Inferior parietal cortex (tissue), 1 donor: Measurements from ENCODE around the gene LDLR.
A peak's percentile ranks its signal among the peaks of the same experiment; 100 is the strongest.
"Not testable (repeated sequence)": the region's sequence is repeated elsewhere in the genome, so short reads cannot be mapped to it uniquely, and the experiment has no call there.

Experiments used
- DNase-seq: peaks from one replicate; pipeline ENCODE4 v3.0.0-alpha.2; 2016; ENCODE audit errors: extremely low spot score

LDLR gene

DNA sequence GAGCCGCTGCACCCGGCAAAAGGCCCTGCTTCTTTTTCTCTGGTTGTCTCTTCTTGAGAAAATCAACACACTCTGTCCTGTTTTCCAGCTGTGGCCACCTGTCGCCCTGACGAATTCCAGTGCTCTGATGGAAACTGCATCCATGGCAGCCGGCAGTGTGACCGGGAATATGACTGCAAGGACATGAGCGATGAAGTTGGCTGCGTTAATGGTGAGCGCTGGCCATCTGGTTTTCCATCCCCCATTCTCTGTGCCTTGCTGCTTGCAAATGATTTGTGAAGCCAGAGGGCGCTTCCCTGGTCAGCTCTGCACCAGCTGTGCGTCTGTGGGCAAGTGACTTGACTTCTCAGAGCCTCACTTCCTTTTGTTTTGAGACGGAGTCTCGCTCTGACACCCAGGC is 17.2 kb downstream of the LDLR start:
- DNase-seq, result no peak

DNA sequence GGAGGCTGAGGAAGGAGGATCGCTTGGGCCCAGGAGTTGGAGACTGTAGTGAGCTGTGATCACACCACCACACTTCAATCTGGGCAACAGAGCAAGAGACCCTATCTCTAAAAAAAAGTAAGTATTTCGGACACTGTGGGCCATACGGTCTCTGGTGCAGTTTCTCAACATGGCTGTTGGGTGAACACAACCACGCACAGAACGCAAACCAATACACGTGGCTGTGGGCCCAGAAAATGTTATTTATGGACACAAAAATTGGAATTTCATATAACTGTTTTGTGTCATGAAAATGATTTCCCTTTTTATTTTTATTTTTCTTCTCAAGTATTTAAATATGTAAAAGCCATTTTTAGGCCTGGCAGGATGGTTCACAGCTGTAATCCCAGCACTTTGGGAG is 19.5 kb downstream of the LDLR start:
- DNase-seq, result no peak

DNA sequence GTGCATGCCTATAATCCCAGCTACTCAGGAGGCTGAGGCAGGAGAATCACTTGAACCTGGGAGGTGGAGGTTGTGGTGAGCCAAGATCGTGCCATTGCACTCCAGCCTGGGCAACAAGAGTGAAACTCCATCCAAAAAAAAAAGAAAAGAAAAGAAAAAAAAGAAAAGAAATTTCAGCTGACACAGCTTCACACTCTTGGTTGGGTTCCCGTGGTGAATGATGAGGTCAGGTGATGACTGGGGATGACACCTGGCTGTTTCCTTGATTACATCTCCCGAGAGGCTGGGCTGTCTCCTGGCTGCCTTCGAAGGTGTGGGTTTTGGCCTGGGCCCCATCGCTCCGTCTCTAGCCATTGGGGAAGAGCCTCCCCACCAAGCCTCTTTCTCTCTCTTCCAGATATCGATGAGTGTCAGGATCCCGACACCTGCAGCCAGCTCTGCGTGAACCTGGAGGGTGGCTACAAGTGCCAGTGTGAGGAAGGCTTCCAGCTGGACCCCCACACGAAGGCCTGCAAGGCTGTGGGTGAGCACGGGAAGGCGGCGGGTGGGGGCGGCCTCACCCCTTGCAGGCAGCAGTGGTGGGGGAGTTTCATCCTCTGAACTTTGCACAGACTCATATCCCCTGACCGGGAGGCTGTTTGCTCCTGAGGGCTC is 22.0 kb downstream of the LDLR start:
- no peak for DNase-seq

DNA sequence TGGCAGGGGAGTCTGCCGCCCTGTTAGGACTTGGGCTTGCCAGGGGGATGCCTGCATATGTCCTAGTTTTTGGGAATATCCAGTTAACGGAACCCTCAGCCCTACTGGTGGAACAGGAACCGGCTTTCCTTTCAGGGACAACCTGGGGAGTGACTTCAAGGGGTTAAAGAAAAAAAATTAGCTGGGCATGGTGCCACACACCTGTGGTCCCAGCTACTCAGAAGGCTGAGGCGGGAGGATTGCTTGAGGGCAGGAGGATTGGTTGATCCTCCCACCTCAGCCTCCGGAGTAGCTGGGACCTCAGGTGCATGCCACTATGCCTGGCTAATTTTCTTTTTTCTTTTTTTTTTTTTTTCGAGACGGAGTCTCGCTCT is 22.5 kb downstream of the LDLR start:
- DNase-seq, result no peak

DNA sequence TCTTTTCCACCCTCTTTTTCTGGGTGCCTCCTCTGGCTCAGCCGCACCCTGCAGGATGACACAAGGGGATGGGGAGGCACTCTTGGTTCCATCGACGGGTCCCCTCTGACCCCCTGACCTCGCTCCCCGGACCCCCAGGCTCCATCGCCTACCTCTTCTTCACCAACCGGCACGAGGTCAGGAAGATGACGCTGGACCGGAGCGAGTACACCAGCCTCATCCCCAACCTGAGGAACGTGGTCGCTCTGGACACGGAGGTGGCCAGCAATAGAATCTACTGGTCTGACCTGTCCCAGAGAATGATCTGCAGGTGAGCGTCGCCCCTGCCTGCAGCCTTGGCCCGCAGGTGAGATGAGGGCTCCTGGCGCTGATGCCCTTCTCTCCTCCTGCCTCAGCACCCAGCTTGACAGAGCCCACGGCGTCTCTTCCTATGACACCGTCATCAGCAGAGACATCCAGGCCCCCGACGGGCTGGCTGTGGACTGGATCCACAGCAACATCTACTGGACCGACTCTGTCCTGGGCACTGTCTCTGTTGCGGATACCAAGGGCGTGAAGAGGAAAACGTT is 24.0 kb downstream of the LDLR start:
- DNase-seq, result no peak

DNA sequence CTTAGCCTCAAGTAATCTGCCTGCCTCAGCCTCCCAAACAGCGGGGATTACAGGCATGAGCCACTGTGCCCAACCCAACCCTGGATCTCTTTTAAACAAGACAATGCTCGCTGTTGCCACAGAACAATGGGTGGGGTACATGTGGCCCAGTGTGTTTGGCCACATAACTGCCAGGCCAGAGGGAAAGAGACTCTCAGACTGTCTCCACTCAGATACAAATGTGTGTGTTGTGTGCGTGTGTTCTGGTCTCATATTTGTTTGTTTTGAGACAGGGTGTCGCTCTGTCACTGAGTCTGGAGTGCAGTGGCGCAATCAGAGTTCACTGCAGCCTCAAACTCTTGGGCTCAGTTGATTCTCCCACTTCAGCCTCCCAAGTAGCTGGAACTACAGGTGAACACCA is 25.8 kb downstream of the LDLR start:
- no peak for DNase-seq

DNA sequence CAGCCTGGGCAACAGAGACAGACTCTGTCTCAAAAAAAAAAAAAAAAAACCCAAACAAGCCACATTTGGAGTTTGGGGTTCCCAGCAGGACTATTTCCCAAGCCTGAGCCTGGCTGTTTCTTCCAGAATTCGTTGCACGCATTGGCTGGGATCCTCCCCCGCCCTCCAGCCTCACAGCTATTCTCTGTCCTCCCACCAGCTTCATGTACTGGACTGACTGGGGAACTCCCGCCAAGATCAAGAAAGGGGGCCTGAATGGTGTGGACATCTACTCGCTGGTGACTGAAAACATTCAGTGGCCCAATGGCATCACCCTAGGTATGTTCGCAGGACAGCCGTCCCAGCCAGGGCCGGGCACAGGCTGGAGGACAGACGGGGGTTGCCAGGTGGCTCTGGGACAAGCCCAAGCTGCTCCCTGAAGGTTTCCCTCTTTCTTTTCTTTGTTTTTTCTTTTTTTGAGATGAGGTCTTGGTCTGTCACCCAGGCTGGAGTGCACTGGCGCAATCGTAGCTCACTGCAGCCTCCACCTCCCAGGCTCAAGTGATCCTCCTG is 26.7 kb downstream of the LDLR start:
- no peak for DNase-seq

DNA sequence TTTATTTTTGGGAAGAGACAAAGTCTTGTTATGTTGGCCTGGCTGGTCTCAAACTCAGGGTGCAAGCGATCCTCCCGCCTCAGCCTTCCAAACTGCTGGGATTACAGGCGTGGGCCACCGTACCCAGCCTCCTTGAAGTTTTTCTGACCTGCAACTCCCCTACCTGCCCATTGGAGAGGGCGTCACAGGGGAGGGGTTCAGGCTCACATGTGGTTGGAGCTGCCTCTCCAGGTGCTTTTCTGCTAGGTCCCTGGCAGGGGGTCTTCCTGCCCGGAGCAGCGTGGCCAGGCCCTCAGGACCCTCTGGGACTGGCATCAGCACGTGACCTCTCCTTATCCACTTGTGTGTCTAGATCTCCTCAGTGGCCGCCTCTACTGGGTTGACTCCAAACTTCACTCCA is 27.2 kb downstream of the LDLR start:
- DNase-seq, result no peak

DNA sequence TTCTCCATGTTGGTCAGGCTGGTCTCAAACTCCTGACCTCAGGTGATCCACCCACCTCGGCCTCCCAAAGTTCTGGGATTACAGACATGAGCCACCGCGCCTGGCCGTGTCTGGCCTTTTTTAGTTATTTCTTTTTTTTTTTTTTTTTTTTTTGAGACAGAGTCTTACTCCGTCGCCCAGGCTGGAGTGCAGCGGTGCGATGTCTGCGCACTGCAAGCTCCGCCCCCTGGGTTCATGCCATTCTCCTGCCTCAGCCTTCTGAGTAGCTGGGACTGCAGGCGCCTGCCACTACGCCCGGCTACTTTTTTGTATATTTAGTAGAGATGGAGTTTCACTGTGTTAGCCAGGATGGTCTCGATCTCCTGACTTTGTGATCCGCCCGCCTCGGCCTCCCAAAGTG is 32.7 kb downstream of the LDLR start:
- not testable (repeated sequence) for DNase-seq

DNA sequence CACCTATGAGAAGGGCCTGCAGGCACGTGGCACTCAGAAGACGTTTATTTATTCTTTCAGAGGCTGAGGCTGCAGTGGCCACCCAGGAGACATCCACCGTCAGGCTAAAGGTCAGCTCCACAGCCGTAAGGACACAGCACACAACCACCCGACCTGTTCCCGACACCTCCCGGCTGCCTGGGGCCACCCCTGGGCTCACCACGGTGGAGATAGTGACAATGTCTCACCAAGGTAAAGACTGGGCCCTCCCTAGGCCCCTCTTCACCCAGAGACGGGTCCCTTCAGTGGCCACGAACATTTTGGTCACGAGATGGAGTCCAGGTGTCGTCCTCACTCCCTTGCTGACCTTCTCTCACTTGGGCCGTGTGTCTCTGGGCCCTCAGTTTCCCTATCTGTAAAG is 33.9 kb downstream of the LDLR start:
- no peak for DNase-seq

DNA sequence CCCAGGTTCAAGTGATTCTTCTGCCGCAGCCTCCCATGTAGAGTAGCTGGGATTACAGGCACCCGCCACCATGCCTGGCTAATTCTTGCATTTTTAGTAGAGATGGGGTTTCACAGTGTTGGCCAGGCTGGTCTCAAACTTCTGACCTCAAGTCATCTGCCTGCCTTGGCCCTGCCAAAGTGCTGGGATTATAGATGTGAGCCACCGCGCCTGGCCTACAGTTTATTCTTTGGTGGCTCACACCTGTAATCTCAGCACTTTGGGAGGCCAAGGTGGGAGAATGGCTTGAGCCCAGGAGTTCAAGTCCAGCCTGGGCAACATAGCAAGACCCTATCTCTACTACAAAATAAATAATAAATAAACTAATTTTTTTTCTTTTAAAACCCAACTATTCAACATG is 34.9 kb downstream of the LDLR start:
- DNase-seq, result not testable (repeated sequence)

DNA sequence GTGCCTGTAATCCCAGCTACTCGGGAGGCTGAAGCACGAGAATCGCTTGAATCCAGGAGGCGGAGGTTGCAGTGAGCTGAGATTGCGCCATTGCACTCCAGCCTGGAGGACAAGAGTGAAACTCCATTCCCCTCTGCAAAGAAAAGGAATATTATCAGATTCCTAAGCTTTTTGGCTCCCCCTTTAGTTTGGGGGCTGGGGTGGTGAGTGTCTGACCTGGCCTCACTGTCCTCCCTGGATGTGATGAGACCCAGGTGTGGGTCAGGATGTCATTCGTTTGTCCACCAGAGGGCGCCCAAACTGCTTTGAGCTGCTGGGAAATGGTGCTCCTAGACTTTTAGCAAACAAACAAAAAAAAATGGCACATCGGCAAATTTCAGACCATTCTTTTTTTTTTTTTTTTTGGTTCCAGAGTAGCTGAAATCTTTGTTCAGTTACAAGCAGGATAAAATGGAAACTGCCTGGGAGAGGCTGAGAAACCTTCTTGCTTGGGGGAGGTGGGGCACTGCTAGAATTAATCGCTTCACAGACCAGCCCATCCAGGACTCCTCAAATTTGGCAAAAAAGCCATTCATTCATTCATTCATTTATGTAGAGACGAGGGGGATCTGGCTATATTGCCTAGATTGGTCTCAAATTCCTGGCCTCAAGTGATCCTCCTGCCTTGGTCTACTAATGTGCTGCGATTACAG is 36.9 kb downstream of the LDLR start:
- DNase-seq, result peak; percentile 85

DNA sequence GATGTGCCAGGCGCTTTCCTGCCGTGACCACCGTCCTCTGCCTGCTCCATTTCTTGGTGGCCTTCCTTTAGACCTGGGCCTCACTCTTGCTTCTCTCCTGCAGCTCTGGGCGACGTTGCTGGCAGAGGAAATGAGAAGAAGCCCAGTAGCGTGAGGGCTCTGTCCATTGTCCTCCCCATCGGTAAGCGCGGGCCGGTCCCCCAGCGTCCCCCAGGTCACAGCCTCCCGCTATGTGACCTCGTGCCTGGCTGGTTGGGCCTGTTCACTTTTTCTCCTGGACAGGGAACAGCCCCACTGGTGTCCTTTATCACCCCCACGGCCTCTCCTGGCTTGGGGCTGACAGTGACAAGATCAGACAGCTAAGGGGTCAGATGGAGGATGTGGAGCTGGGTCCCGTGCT is 38.6 kb downstream of the LDLR start:
- no peak for DNase-seq

DNA sequence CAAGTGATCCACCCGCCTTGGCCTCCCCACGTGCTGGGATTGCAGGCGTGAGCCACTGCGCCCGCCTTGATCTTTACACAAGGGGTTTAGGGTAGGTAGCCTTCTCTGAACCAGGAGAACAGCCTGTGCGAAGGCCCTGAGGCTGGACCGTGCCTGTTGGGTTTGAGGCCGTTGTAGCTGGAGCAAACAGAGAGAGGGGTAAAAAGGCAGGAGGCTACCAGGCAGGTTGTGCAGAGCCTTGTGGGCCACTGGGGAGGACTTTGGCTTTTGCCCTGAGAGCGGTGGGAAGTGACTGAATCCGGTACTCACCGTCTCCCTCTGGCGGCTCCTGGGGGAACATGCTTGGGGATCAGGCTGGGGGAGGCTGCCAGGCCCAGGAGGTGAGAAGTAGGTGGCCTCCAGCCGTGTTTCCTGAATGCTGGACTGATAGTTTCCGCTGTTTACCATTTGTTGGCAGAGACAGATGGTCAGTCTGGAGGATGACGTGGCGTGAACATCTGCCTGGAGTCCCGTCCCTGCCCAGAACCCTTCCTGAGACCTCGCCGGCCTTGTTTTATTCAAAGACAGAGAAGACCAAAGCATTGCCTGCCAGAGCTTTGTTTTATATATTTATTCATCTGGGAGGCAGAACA is 41.7 kb downstream of the LDLR start:
- peak; percentile 55 for DNase-seq

DNA sequence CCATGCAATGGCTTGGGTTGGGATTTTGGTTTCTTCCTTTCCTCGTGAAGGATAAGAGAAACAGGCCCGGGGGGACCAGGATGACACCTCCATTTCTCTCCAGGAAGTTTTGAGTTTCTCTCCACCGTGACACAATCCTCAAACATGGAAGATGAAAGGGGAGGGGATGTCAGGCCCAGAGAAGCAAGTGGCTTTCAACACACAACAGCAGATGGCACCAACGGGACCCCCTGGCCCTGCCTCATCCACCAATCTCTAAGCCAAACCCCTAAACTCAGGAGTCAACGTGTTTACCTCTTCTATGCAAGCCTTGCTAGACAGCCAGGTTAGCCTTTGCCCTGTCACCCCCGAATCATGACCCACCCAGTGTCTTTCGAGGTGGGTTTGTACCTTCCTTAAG is 42.2 kb downstream of the LDLR start:
- DNase-seq, result no peak

DNA sequence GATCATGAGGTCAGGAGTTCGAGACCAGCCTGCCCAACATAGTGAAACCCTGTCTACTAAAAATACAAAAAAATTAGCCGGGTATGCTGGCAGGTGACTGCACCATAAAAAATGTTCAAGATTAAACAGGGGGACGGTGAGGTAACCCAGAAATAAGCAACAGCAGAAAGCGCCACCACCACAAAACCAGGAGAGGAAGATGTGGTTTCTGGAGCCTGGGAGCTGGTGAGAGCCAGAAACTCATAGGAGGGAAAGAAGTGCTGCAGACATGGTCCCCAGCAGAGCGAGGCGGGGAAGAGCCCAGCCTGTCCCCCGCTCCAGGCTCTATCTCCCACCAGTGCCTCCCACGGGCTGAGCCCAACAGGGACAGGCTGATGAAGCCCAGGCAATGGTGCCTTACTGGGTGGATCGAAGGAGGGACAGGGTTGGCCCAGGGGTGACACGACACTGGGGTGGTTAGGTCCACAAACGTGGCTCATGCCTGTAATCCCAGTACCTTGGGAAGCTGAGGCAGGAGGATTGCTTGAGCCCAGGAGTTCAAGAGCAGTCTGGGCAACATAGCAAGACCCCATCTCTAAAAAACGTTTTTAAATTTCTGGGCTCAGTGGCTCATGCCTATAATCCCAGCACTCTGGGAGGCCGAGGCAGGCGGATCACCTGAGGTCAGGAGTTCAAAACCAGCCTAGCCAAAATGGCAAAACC is 47.3 kb downstream of the LDLR start:
- no peak for DNase-seq

DNA sequence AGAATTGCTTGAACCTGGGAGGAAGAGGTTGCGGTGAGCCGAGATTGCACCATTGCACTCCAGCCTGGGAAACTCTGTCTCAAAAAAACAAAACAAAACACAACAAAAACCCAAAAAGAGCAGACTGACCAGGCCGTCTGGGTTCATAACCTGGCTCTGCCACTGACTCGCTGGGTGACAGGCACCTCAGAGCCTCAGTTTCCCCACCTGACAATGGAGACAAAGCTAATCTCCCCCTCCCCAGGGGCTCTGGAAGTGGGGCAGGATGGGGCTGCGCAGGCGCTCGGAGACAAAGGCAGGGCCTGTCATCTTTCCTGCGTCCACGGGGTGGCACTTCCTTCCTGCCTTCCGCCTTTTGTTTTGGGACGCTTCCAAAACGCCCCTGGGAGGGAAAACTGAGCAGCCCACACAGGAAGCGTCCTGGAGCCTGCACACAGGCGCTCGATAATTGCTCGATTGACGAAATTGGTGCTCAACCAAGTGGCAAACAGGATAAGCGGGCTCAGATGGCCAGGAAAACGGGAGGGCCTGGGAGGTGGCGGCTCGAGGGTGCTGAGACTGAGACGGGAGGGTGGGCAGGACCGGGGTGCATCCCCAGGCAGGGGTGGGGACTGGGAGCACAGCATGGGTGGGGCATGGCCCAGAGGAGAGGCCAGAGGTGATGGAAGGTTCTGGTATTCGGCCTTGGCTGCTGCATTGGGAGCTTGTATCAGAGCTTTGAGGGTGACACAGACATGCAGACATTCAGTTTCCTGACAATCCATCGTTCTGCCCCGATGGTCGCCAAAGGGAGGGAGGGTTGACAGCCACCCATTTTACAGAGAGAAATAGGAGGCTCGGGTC is 48.5 kb downstream of the LDLR start:
- peak; percentile 81 for DNase-seq

DNA sequence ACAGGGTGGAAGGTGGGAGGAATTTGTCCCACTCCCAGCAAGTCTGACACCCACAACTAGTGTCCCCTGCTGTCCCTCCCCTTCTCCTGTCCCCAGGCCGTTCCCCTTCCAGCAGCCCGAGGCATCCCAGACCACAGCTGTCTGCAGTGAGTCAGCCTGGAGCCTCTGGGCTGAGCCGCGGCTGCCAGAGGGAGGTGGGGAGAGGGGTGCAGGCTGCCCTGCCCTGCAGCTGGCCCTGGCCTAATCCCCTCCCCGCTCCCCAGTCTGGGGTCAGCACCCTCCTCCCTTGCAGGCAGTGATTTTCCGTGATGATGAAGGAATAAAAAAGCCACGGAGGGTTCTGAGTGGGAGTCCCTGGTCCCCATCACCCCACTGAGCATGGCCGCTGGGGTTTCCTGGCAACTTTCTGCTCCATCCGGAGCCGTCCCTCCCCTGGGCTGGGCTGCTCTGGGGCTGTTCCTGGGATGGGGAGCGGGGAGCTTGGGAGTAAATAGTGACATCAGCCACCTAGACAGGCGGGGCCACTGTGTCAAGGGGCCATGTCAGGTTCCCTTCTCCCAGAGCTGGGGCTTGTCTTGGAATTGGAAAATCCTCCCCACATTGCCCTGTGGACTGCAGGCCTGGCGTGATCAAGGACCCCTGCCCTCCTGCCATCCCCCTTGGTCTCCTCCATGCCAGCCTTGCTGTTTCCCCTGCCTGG is 49.5 kb downstream of the LDLR start:
- no peak for DNase-seq

DNA sequence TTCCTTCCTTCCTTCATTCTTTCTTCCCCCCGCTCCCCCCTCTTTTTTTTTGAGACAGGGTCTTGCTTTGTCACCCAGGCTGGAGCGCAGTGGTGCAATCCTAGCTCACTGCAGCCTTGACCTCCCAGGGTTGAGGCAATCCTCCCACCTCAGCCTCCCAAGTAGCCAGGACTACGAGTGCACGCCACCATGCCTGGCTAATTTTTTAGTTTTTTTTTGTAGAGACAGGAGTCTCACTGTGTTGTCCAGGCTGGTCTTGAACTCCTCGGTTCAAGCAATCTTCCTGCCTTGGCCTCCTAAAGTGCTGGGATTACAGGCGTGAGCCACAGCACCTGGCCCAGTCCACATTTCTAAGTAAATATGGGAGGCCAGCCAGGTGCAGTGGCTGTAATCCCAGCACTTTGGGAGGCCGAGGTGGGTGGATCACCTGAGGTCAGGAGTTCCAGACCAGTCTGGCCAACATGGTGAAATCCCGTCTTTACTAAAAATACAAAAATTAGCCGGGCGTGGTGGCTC is 50.8 kb downstream of the LDLR start:
- DNase-seq, result not testable (repeated sequence)

DNA sequence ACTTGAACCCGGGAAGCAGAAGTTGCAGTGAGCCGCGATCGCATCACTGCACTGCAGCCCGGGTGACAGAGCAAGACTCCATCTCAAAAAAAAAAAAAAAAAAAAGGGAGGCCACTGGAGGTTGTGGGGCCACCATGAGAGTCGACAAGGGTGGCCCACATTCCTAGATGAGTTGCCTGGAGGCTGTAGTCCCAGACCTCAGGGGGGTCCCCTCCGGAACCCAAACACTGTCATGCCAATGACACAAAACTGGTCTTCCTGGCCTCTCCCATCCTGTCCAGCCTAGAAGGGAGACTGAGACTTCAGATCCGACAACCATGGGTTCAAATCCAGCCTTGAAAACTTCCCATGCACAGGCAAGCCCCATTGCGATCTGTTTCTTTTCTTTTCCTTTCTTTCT is 51.6 kb downstream of the LDLR start:
- no peak for DNase-seq
